Measurements from ENCODE around the gene NCOA7.

- TF ChIP-seq CTCF (IDR thresholded peaks at IDR 0.05; ENCODE audit: low read depth, low read length, poor library complexity, severe bottlenecking) (no peak), EZH2phosphoT487 (IDR thresholded peaks at IDR 0.05; ENCODE audit: borderline replicate concordance, low read length) (0 out of 2 replicates have a peak, but pooled peaks have one; percentile 68)
These were observed 43.0 kb upstream of the NCOA7 start for GRCh38 chr6:125747589-125748405.
